NCI-H1694 treated with DMSO at 0.1 percent for 48 hours (cell line): ENCODE measurements around the gene HSPB3.
"Not testable (repeated sequence)": the region's sequence is repeated elsewhere in the genome, so short reads cannot be mapped to it uniquely, and the experiment has no call there.

Source experiments
- DNase-seq: peaks from one replicate; lab custom pipeline; 2025; lab: John Stamatoyannopoulos, UW

The HSPB3 gene

GRCh38 chr5:54455413-54456157, at the start of gene HSPB3:
Gene HSPB3 (plus strand): TSS chr5:54455699. CDS start chr5:54455790, 91 bp downstream.
- peak; percentile 2 for DNase-seq

GRCh38 chr5:54411176-54411575, 44.3 kb upstream of the HSPB3 start:
- DNase-seq, result no peak

GRCh38 chr5:54412913-54413312, 42.6 kb upstream of the HSPB3 start:
- DNase-seq, result no peak

- DNase-seq, result no peak
Measured at GRCh38 chr5:54415147-54415546, 40.4 kb upstream of the HSPB3 start.

- no peak for DNase-seq
Measured at GRCh38 chr5:54415896-54416601, 39.5 kb upstream of the HSPB3 start.

- peak; percentile 72 for DNase-seq
Measured at GRCh38 chr5:54419573-54420423, 35.7 kb upstream of the HSPB3 start.

- not testable (repeated sequence) for DNase-seq
Measured at GRCh38 chr5:54420511-54420910, 35.0 kb upstream of the HSPB3 start.

GRCh38 chr5:54421976-54422375, 33.5 kb upstream of the HSPB3 start:
- no peak for DNase-seq

GRCh38 chr5:54425258-54425657, 30.2 kb upstream of the HSPB3 start:
- no peak for DNase-seq

GRCh38 chr5:54426209-54426608, 29.3 kb upstream of the HSPB3 start:
- DNase-seq, result no peak

GRCh38 chr5:54434650-54435049, 20.8 kb upstream of the HSPB3 start:
- not testable (repeated sequence) for DNase-seq

- no peak for DNase-seq
Measured at GRCh38 chr5:54438620-54439389, 16.7 kb upstream of the HSPB3 start.

GRCh38 chr5:54440456-54440893, 15.0 kb upstream of the HSPB3 start:
- DNase-seq, result no peak

GRCh38 chr5:54442271-54442670, 13.2 kb upstream of the HSPB3 start:
- no peak for DNase-seq

GRCh38 chr5:54443270-54443669, 12.2 kb upstream of the HSPB3 start:
- DNase-seq, result peak; percentile 49

- DNase-seq, result no peak
Measured at GRCh38 chr5:54445691-54446378, 9.7 kb upstream of the HSPB3 start.

GRCh38 chr5:54446379-54446732, 9.1 kb upstream of the HSPB3 start:
- DNase-seq, result no peak

GRCh38 chr5:54449923-54450322, 5.6 kb upstream of the HSPB3 start:
- DNase-seq, result no peak

GRCh38 chr5:54450542-54450941, 5.0 kb upstream of the HSPB3 start:
- DNase-seq, result no peak

- DNase-seq, result no peak
Measured at GRCh38 chr5:54453046-54453445, 2.5 kb upstream of the HSPB3 start.

- no peak for DNase-seq
Measured at GRCh38 chr5:54454602-54455001, 897 bp upstream of the HSPB3 start.
